ENCODE measurements around the gene UBR2. TPM values are rescaled to one million over a fixed set of nuclear protein-coding genes. Genes with fewer than 3 reads are reported as not detected.

The UBR2 gene
- total RNA-seq, 1 donor from 2014 or later = 20.9 TPM

DNA sequence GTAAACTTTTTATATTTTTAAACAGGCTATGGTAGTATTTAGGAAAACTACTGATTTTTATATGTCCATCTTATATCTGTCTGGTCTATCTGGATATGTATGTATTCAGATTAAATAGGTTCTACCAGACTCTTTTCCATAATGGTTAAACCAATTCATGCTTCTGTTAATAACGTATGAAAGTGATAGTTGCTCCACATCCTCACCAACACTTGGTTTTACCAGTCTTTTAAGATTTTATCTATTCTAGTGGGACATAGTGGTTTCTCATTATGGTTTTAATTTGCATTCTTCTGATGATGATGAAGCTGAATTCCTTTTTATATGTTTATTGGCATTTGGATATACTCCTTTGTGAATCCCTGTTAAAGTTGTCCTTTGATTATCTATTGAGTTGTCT, 56.1 kb downstream of the UBR2 start:
- no peaks in the 10 kb centered on the region for H3K9me3 Mint-ChIP-seq (ENCODE audit: low read depth)
- DNase-seq (ENCODE audit: low spot score) = no peak
- H3K4me3 Mint-ChIP-seq (ENCODE audit: unreplicated experiment) = no peak overlapping the region
- H3K27ac Mint-ChIP-seq (ENCODE audit: unreplicated experiment) = no peak overlapping the region
- no peaks in the 10 kb centered on the region for H3K27me3 Mint-ChIP-seq (ENCODE audit: low read depth)
- peaks cover 20% of the 10 kb centered on the region for H3K36me3 Mint-ChIP-seq (ENCODE audit: low read depth)
- TF ChIP-seq, protein P1, sequence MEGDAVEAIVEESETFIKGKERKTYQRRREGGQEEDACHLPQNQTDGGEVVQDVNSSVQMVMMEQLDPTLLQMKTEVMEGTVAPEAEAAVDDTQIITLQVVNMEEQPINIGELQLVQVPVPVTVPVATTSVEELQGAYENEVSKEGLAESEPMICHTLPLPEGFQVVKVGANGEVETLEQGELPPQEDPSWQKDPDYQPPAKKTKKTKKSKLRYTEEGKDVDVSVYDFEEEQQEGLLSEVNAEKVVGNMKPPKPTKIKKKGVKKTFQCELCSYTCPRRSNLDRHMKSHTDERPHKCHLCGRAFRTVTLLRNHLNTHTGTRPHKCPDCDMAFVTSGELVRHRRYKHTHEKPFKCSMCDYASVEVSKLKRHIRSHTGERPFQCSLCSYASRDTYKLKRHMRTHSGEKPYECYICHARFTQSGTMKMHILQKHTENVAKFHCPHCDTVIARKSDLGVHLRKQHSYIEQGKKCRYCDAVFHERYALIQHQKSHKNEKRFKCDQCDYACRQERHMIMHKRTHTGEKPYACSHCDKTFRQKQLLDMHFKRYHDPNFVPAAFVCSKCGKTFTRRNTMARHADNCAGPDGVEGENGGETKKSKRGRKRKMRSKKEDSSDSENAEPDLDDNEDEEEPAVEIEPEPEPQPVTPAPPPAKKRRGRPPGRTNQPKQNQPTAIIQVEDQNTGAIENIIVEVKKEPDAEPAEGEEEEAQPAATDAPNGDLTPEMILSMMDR (IDR thresholded peaks at IDR 0.05) = no peak
- H3K4me1 Mint-ChIP-seq (ENCODE audit: low read depth) = no peaks in the 10 kb centered on the region

- TF ChIP-seq, protein P1 (IDR thresholded peaks at IDR 0.05) = no peak
- no peaks in the 10 kb centered on the region for H3K9me3 Mint-ChIP-seq (ENCODE audit: low read depth)
- H3K27me3 Mint-ChIP-seq (ENCODE audit: low read depth) = no peaks in the 10 kb centered on the region
- no peak for DNase-seq (ENCODE audit: low spot score)
- H3K4me3 Mint-ChIP-seq (ENCODE audit: unreplicated experiment) = no peak overlapping the region
- H3K4me1 Mint-ChIP-seq (ENCODE audit: low read depth) = peaks cover 8% of the 10 kb centered on the region
- no peak overlapping the region for H3K27ac Mint-ChIP-seq (ENCODE audit: unreplicated experiment)
- H3K36me3 Mint-ChIP-seq (ENCODE audit: low read depth) = peaks cover 12% of the 10 kb centered on the region
These were observed 60.8 kb downstream of the UBR2 start for GRCh38 chr6:42624601-42625000.

- Mint-ChIP-seq H3K36me3 (ENCODE audit: low read depth) (peaks cover 9% of the 10 kb centered on the region), H3K27ac (ENCODE audit: unreplicated experiment) (no peak overlapping the region), H3K4me1 (ENCODE audit: low read depth) (peaks cover 8% of the 10 kb centered on the region), H3K9me3 (ENCODE audit: low read depth) (no peaks in the 10 kb centered on the region), H3K27me3 (ENCODE audit: low read depth) (no peaks in the 10 kb centered on the region), H3K4me3 (ENCODE audit: unreplicated experiment) (no peak overlapping the region)
- TF ChIP-seq, protein P1 (IDR thresholded peaks at IDR 0.05) = no peak
- DNase-seq (ENCODE audit: low spot score) = no peak
These were observed 63.2 kb downstream of the UBR2 start for GRCh38 chr6:42627044-42627443.

DNA sequence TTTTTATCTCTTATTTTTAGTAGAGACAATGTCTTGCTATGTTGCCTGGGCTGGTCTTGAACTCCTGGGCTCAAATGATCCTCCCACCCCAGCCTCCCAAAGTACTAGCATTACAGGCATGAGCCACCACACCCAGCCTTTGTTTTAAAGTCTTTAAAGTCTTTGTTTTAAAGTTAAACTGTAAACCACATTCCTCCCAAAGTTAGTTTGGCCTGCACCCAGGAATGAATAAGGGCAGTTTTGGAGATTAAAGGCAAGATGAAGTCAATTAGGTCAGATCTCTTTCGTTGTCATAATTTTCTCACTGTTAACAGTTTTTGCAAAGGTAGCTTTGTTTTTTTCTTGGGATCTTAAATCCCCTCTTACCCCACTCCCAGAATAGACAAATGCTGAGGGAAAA, 63.8 kb downstream of the UBR2 start:
- Mint-ChIP-seq H3K4me1 (ENCODE audit: low read depth) (peaks cover 8% of the 10 kb centered on the region), H3K36me3 (ENCODE audit: low read depth) (peaks cover 12% of the 10 kb centered on the region), H3K27me3 (ENCODE audit: low read depth) (no peaks in the 10 kb centered on the region), H3K27ac (ENCODE audit: unreplicated experiment) (peak overlapping the region; percentile 63), H3K4me3 (ENCODE audit: unreplicated experiment) (no peak overlapping the region), H3K9me3 (ENCODE audit: low read depth) (no peaks in the 10 kb centered on the region)
- TF ChIP-seq, protein P1 (IDR thresholded peaks at IDR 0.05) = no peak
- no peak for DNase-seq (ENCODE audit: low spot score)

- TF ChIP-seq, protein P1 (IDR thresholded peaks at IDR 0.05) = no peak
- Mint-ChIP-seq H3K27me3 (ENCODE audit: low read depth) (no peaks in the 10 kb centered on the region), H3K36me3 (ENCODE audit: low read depth) (peaks cover 15% of the 10 kb centered on the region)
These were observed 64.8 kb downstream of the UBR2 start for GRCh38 chr6:42628604-42629003.

More at GRCh38 chr6:42628604-42629003, 64.8 kb downstream of the UBR2 start:
- H3K9me3 Mint-ChIP-seq (ENCODE audit: low read depth) = no peaks in the 10 kb centered on the region
- H3K4me1 Mint-ChIP-seq (ENCODE audit: low read depth) = peaks cover 8% of the 10 kb centered on the region
- DNase-seq (ENCODE audit: low spot score) = no peak
- no peak overlapping the region for H3K4me3 Mint-ChIP-seq (ENCODE audit: unreplicated experiment)
- H3K27ac Mint-ChIP-seq (ENCODE audit: unreplicated experiment) = no peak overlapping the region

All from chondrocyte (in vitro differentiated cells).